ENCODE data around the gene RPS15. TPM values are rescaled to one million over a fixed set of nuclear protein-coding genes. Genes with fewer than 3 reads are reported as not detected.

The RPS15 gene
- total and polyA plus RNA-seq, 2 of the 13 experiments (the other 11 are each of a cell fraction or from before 2014, with no cell fraction given), result 695 to 1,411 TPM

- WGBS (ENCODE audit: low lambda C conversion rate), result 98% methylated on average over 35 of the region's 42 CpGs
- ChIA-PET CTCF (ENCODE audit: low intra/inter-chr PET ratio, low total read pairs) (no interaction called here), POLR2A (no interaction called here)
- H3K9ac ChIP-seq (ENCODE audit: insufficient read depth, low read depth, low read length), result no peak overlapping the region
- BruUV-seq (replicated peaks), result no TSS peak
- FAIRE-seq (no peak), ATAC-seq (no peak), DNase-seq (ENCODE audit: low spot score) (no peak)
- no peak overlapping the region for H3K27ac ChIP-seq (ENCODE audit: extremely low read length, insufficient read depth, low read length)
- peaks cover 18% of the 10 kb centered on the region for H3K4me1 ChIP-seq (ENCODE audit: insufficient read depth, low read length)
- in situ Hi-C loops (cut with HindIII; ENCODE audit: extremely low pct_ligation_motif_present, low pct_unique_long_range_greater_than_20kb) (no loop called here), intact Hi-C loops (cut with micrococcal nuclease; ENCODE audit: unreplicated experiment) (no loop called here)
- peaks cover 9 to 35% of the 10 kb centered on the region in 2 experiments for H3K36me3 ChIP-seq (replicated peaks in 1 of 2; ENCODE audit: control insufficient read depth in 1 of 2, insufficient read depth in 2 of 2, low read length in 2 of 2)
- TF ChIP-seq AGO1 (IDR thresholded peaks at IDR 0.05; ENCODE audit: low read depth, low read length, poor library complexity, severe bottlenecking) (peak; percentile 44), AGO2 (optimal IDR thresholded peaks at IDR 0.05; ENCODE audit: low read depth, low read length) (peak; percentile 80), MIXL1 (CRISPR knock-in tag; IDR thresholded peaks at IDR 0.05) (no peak), RBFOX2 (IDR thresholded peaks at IDR 0.05; ENCODE audit: low read depth, low read length) (0 out of 2 replicates have a peak, but pooled peaks have one; percentile 40), ZNF414 (CRISPR knock-in tag; IDR thresholded peaks at IDR 0.05) (no peak)
- no peaks in the 10 kb centered on the region for H3K9me3 ChIP-seq (ENCODE audit: low read length)
- no peak overlapping the region for H3K4me3 ChIP-seq (replicated peaks in 1 of 3; ENCODE audit: insufficient read depth in 1 of 3, low read depth in 2 of 3, low read length in 3 of 3)
- no peak overlapping the region for H3K4me2 ChIP-seq (ENCODE audit: low read depth, low read length)
- no peak overlapping the region for H2AFZ ChIP-seq (ENCODE audit: low read length)
- no peaks in the 10 kb centered on the region for H4K20me1 ChIP-seq (ENCODE audit: insufficient read depth, low read length)
- H3K79me2 ChIP-seq (ENCODE audit: insufficient read depth, low read length), result peaks cover 3% of the 10 kb centered on the region
- no peaks in the 10 kb centered on the region for H3K27me3 ChIP-seq (ENCODE audit: control insufficient read depth in 1 of 2, insufficient read depth in 2 of 2, low read length in 2 of 2)
Measured at GRCh38 chr19:1390890-1391423, 47.2 kb upstream of the RPS15 start.

- intact Hi-C loops (cut with micrococcal nuclease; ENCODE audit: unreplicated experiment), result no loop called here
- no peak for FAIRE-seq
- TF ChIP-seq AGO1 (IDR thresholded peaks at IDR 0.05; ENCODE audit: low read depth, low read length, poor library complexity, severe bottlenecking) (peak; percentile 61), MED13 (CRISPR knock-in tag; IDR thresholded peaks at IDR 0.05) (no peak), NFIC (IDR thresholded peaks at IDR 0.05; ENCODE audit: low read length) (no peak), ZNF263 (CRISPR knock-in tag; IDR thresholded peaks at IDR 0.05) (no peak), ZNF318 (CRISPR knock-in tag; IDR thresholded peaks at IDR 0.05) (no peak)
- Histone ChIP-seq H3K79me2 (ENCODE audit: insufficient read depth, low read length) (no peaks in the 10 kb centered on the region), H3K4me1 (ENCODE audit: insufficient read depth, low read length) (peaks cover 25% of the 10 kb centered on the region), H4K20me1 (ENCODE audit: insufficient read depth, low read length) (no peaks in the 10 kb centered on the region), H3K4me2 (ENCODE audit: low read depth, low read length) (no peak overlapping the region), H3K36me3 (replicated peaks in 1 of 2; ENCODE audit: control insufficient read depth in 1 of 2, insufficient read depth in 2 of 2, low read length in 2 of 2) (peaks cover 9 to 35% of the 10 kb centered on the region in 2 experiments), H3K27ac (ENCODE audit: extremely low read length, insufficient read depth, low read length) (no peak overlapping the region), H2AFZ (ENCODE audit: low read length) (no peak overlapping the region), H3K4me3 (replicated peaks in 1 of 3; ENCODE audit: insufficient read depth in 1 of 3, low read depth in 2 of 3, low read length in 3 of 3) (no peak overlapping the region), H3K27me3 (ENCODE audit: control insufficient read depth in 1 of 2, insufficient read depth in 2 of 2, low read length in 2 of 2) (no peaks in the 10 kb centered on the region), H3K9ac (ENCODE audit: insufficient read depth, low read depth, low read length) (no peak overlapping the region), H3K9me3 (ENCODE audit: low read length) (no peaks in the 10 kb centered on the region)
- in situ Hi-C loops (cut with HindIII; ENCODE audit: extremely low pct_ligation_motif_present, low pct_unique_long_range_greater_than_20kb), result no loop called here
- POLR2A ChIA-PET, result no interaction called here
- 97% methylated on average over 15 of the region's 15 CpGs for WGBS (ENCODE audit: low lambda C conversion rate)
- BruUV-seq (replicated peaks), result no TSS peak
- ATAC-seq, result no peak
- DNase-seq (ENCODE audit: low spot score), result no peak
- CTCF ChIA-PET (ENCODE audit: low intra/inter-chr PET ratio, low total read pairs), result no interaction called here
Measured at GRCh38 chr19:1392407-1392806, 45.8 kb upstream of the RPS15 start.
